CD4-positive, alpha-beta T cell (primary cell): ENCODE measurements around the gene DDX31. TPM values are rescaled to one million over a fixed set of nuclear protein-coding genes. Genes with fewer than 3 reads are reported as not detected.

Experiments used
- ATAC-seq: fragments of 200-7000 bp; cut with Tn5 transposase; one replicate; pipeline ENCODE4 v1.10.0; 2022; ENCODE audit warnings: mild to moderate bottlenecking; ENCODE audit not compliant: poor library complexity
- CTCF ChIA-PET: fragments of 350-600 bp; sonication (Branson Sonifier 250); formaldehyde crosslinking; loops from one replicate; lab custom pipeline; 2021; ENCODE audit warnings: antibody characterized with exemption, inconsistent platforms; lab: Charles Lee
- POLR2A ChIA-PET: fragments of 350-600 bp; sonication (Branson Sonifier 250); formaldehyde crosslinking; loops from one replicate; lab custom pipeline; 2021; ENCODE audit warnings: antibody characterized with exemption, inconsistent platforms; lab: Charles Lee
- DNase-seq, 14 experiments: peaks; one replicate each; pipeline ENCODE4 v3.0.0-alpha.2; 2013 to 2020; ENCODE audit warnings: mixed read lengths in 2 of 14
- H3K27ac ChIP-seq, 2 donors: one replicate each; pipeline versions ENCODE4 v1.5.1 to v1.7.0; 2013; ENCODE audit warnings: low read length in 2 of 2, low read depth in 1 of 2, mild to moderate bottlenecking in 1 of 2
- H3K27me3 ChIP-seq, 2 experiments: 1 replicate in 1 of 2; 2 replicates in 1 of 2; pipeline versions ENCODE4 v1.6.1 to v1.7.0; 2013; ENCODE audit warnings: low read length in 2 of 2, control low read depth in 1 of 2, mild to moderate bottlenecking in 1 of 2, moderate library complexity in 1 of 2; ENCODE audit not compliant: insufficient read depth in 2 of 2, control insufficient read depth in 1 of 2
- H3K36me3 ChIP-seq: one replicate; pipeline ENCODE4 v1.6.1; 2013; ENCODE audit warnings: low read length, control low read depth; ENCODE audit not compliant: insufficient read depth
- H3K4me1 ChIP-seq: one replicate; pipeline ENCODE4 v1.6.1; 2013; ENCODE audit warnings: low read length, control low read depth; ENCODE audit not compliant: insufficient read depth
- H3K4me3 ChIP-seq: one replicate; pipeline ENCODE4 v1.5.1; 2013; ENCODE audit warnings: mild to moderate bottlenecking, low read length, moderate library complexity
- H3K9me3 ChIP-seq, 2 experiments: 1 replicate in 1 of 2; 2 replicates in 1 of 2; pipeline versions ENCODE4 v1.6.1 to v1.7.0; 2013; ENCODE audit warnings: low read length in 2 of 2, mild to moderate bottlenecking in 2 of 2, control low read depth in 1 of 2, moderate library complexity in 1 of 2; ENCODE audit not compliant: control insufficient read depth in 1 of 2, insufficient read depth in 1 of 2
- H3K27ac Mint-ChIP-seq: one replicate; pipeline ENCODE4 v1.8.0; 2020; ENCODE audit warnings: mixed read lengths
- H3K27me3 Mint-ChIP-seq: one replicate; pipeline ENCODE4 v1.8.0; 2021; ENCODE audit warnings: mixed read lengths
- H3K36me3 Mint-ChIP-seq: one replicate; pipeline ENCODE4 v1.8.0; 2021; ENCODE audit warnings: low read depth, mixed read lengths
- H3K4me1 Mint-ChIP-seq: one replicate; pipeline ENCODE4 v1.8.0; 2021; ENCODE audit warnings: low read depth, mixed read lengths
- H3K4me3 Mint-ChIP-seq: one replicate; pipeline ENCODE4 v1.8.0; 2020; ENCODE audit warnings: mild to moderate bottlenecking, mixed read lengths
- H3K9me3 Mint-ChIP-seq: one replicate; pipeline ENCODE4 v1.8.0; 2020; ENCODE audit warnings: mixed read lengths
- intact Hi-C, 2 experiments: fragments of 100-400 bp; cut with DNase I in 1 of 2; cut with micrococcal nuclease in 1 of 2; formaldehyde crosslinking; loops; one replicate each; pipeline versions ENCODE4 v1.15.1 to v1.9.0; 2023 to 2025; cut with DNase I, micrococcal nuclease
- total RNA-seq, 174 experiments: library from RNA in 2 of 174; stranded (reverse) in 2 of 174; gene quantifications; one replicate each; pipeline ENCODE4 v1.2.3 and lab custom pipeline; 2021 to 2026
- TF ChIP-seq, protein P1 (sequence below): fragments of 200-600 bp; IDR thresholded peaks from one replicate; pipeline ENCODE4 v1.8.0; 2022; ENCODE audit warnings: antibody characterized with exemption, mild to moderate bottlenecking

The DDX31 gene
- total RNA-seq, 2 experiments from 2014 or later = 11.0 to 11.3 TPM

- ATAC-seq = no peak
- no peaks in the 10 kb centered on the region for H3K9me3 Mint-ChIP-seq
Observed at GRCh38 chr9:132584601-132585560, 84.9 kb downstream of the DDX31 start.

DNA sequence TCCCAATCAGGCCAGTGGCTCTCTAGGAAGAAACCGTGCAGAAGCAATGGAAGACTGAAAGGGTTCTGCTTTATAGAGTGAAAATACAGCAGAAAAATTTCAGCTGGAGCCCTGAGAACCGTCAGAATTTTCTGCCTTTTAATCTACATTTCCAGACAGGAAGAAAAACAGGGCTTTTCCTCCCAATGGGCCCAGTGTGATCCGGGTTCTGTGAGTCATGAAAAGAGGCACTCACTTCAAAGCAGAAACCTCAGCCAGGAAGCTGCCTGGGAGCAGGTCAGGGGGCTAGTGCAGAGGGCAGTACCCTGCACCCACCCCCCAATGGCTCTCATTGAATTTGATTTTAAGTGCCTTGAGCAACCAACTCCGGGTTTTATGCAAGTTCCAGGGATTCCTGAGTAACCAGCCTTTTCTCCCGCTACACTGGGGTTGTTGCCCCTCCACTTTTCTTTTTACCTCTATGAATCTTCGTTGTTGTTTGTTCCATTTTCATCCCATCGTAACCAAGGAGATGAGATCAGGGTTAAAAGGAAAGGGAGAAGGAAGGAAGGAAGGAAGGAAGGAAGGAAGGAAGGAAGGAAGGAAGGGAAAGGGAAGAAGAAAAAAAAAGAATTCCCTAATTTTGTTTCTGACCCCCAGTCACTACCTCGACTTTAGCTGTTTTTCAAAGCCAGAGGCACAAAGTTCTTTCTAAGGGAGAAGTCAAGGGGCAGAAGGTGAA lies 86.0 kb downstream of the DDX31 start:
- Mint-ChIP-seq H3K9me3 (no peaks in the 10 kb centered on the region), H3K4me1 (peaks cover 12% of the 10 kb centered on the region), H3K36me3 (no peaks in the 10 kb centered on the region), H3K4me3 (no peak overlapping the region), H3K27ac (no peak overlapping the region), H3K27me3 (peaks cover 83% of the 10 kb centered on the region)
- ChIA-PET CTCF (no interaction called here), POLR2A (no interaction called here)
- no peaks in the 10 kb centered on the region for H3K36me3 ChIP-seq
- ATAC-seq (no peak), DNase-seq (no peak)
- H3K9me3 ChIP-seq = peaks cover 3 to 80% of the 10 kb centered on the region in 2 experiments
- H3K27ac ChIP-seq = no peak overlapping the region
- intact Hi-C loops = loop anchor here (2.0 kb wide), 2 partner anchors 173 to 175 kb away; partner anchors contain the start of gene CFAP77 (in 1 of the 2)
- H3K4me1 ChIP-seq = peaks cover 20% of the 10 kb centered on the region
- no peak overlapping the region for H3K4me3 ChIP-seq
- H3K27me3 ChIP-seq = peaks cover 92% of the 10 kb centered on the region in 2 experiments
- TF ChIP-seq, protein P1, sequence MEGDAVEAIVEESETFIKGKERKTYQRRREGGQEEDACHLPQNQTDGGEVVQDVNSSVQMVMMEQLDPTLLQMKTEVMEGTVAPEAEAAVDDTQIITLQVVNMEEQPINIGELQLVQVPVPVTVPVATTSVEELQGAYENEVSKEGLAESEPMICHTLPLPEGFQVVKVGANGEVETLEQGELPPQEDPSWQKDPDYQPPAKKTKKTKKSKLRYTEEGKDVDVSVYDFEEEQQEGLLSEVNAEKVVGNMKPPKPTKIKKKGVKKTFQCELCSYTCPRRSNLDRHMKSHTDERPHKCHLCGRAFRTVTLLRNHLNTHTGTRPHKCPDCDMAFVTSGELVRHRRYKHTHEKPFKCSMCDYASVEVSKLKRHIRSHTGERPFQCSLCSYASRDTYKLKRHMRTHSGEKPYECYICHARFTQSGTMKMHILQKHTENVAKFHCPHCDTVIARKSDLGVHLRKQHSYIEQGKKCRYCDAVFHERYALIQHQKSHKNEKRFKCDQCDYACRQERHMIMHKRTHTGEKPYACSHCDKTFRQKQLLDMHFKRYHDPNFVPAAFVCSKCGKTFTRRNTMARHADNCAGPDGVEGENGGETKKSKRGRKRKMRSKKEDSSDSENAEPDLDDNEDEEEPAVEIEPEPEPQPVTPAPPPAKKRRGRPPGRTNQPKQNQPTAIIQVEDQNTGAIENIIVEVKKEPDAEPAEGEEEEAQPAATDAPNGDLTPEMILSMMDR = no peak

More at GRCh38 chr9:132584601-132585560, 84.9 kb downstream of the DDX31 start:
- H3K27ac ChIP-seq = no peak overlapping the region
- Mint-ChIP-seq H3K36me3 (no peaks in the 10 kb centered on the region), H3K4me1 (peaks cover 12% of the 10 kb centered on the region), H3K27me3 (peaks cover 81% of the 10 kb centered on the region), H3K27ac (no peak overlapping the region), H3K4me3 (no peak overlapping the region)
- peaks cover 3 to 78% of the 10 kb centered on the region in 2 experiments for H3K9me3 ChIP-seq
- POLR2A ChIA-PET = no interaction called here
- H3K4me1 ChIP-seq = peaks cover 20% of the 10 kb centered on the region
- intact Hi-C loops = no loop called here
- CTCF ChIA-PET = no interaction called here
- DNase-seq = no peak
- no peaks in the 10 kb centered on the region for H3K36me3 ChIP-seq
- TF ChIP-seq, protein P1 = no peak
- H3K4me3 ChIP-seq = no peak overlapping the region
- H3K27me3 ChIP-seq = peaks cover 89 to 90% of the 10 kb centered on the region in 2 experiments

- H3K9me3 ChIP-seq = peaks cover 3 to 74% of the 10 kb centered on the region in 2 experiments
- no peak overlapping the region for H3K4me3 Mint-ChIP-seq
- H3K27me3 ChIP-seq = peaks cover 92% of the 10 kb centered on the region in 2 experiments
- intact Hi-C loops = loop anchor here (2.0 kb wide), 2 partner anchors 172 to 174 kb away; partner anchors contain the start of gene CFAP77 (in 1 of the 2)
- H3K36me3 Mint-ChIP-seq = no peaks in the 10 kb centered on the region
- peaks cover 12% of the 10 kb centered on the region for H3K4me1 Mint-ChIP-seq
- ChIA-PET POLR2A (no interaction called here), CTCF (no interaction called here)
- no peaks in the 10 kb centered on the region for H3K36me3 ChIP-seq
- H3K4me3 ChIP-seq = no peak overlapping the region
- peaks cover 83% of the 10 kb centered on the region for H3K27me3 Mint-ChIP-seq
- DNase-seq (no peak), ATAC-seq (no peak)
- H3K27ac ChIP-seq = no peak overlapping the region
- TF ChIP-seq, protein P1 = no peak
- no peak overlapping the region for H3K27ac Mint-ChIP-seq
- peaks cover 20% of the 10 kb centered on the region for H3K4me1 ChIP-seq
- H3K9me3 Mint-ChIP-seq = no peaks in the 10 kb centered on the region
Observed at GRCh38 chr9:132582786-132583583, 86.8 kb downstream of the DDX31 start.
